Hepatocyte (in vitro differentiated cells): ENCODE data around the gene CREB3. TPM values are rescaled to one million over a fixed set of nuclear protein-coding genes. Genes with fewer than 3 reads are reported as not detected.

Experiments used
- DNase-seq: peaks from one replicate; pipeline ENCODE4 v3.0.0-alpha.2; 2016; ENCODE audit warnings: low spot score
- H2AFZ ChIP-seq: fragments of 200-600 bp; sonication (generic); 2 replicates; pipeline ENCODE4 v1.6.0; 2016; ENCODE audit warnings: antibody characterized with exemption, mild to moderate bottlenecking
- H3K27ac ChIP-seq: fragments of 200-600 bp; sonication (generic); 2 replicates; pipeline ENCODE4 v1.5.1; 2016; ENCODE audit warnings: mild to moderate bottlenecking
- H3K27me3 ChIP-seq: fragments of 200-600 bp; sonication (generic); 2 replicates; pipeline ENCODE4 v1.6.1; 2016
- H3K36me3 ChIP-seq: fragments of 200-600 bp; sonication (generic); replicated peaks from 2 replicates; pipeline ENCODE4 v1.5.1; 2016; ENCODE audit warnings: low read depth; ENCODE audit not compliant: insufficient read depth
- H3K4me1 ChIP-seq: fragments of 200-600 bp; sonication (generic); 2 replicates; pipeline ENCODE4 v1.5.1; 2016; ENCODE audit warnings: mild to moderate bottlenecking, moderate library complexity; ENCODE audit not compliant: insufficient read depth
- H3K4me2 ChIP-seq: fragments of 200-600 bp; sonication (generic); 2 replicates; pipeline ENCODE4 v1.6.0; 2016
- H3K4me3 ChIP-seq: fragments of 200-600 bp; sonication (generic); 2 replicates; pipeline ENCODE4 v1.5.1; 2016; ENCODE audit warnings: mild to moderate bottlenecking
- H3K79me2 ChIP-seq: fragments of 200-600 bp; sonication (generic); 2 replicates; pipeline ENCODE4 v1.6.0; 2017; ENCODE audit warnings: mild to moderate bottlenecking
- H3K9me2 ChIP-seq: fragments of 200-600 bp; sonication (generic); replicated peaks from 2 replicates; pipeline ENCODE4 v1.6.0; 2017; ENCODE audit warnings: mild to moderate bottlenecking; ENCODE audit not compliant: insufficient read depth
- H3K9me3 ChIP-seq: fragments of 200-600 bp; sonication (generic); 2 replicates; pipeline ENCODE4 v1.5.1; 2016; ENCODE audit warnings: low read depth, mild to moderate bottlenecking
- H4K20me1 ChIP-seq: fragments of 200-600 bp; sonication (generic); 2 replicates; pipeline ENCODE4 v1.6.0; 2016; ENCODE audit warnings: mild to moderate bottlenecking; ENCODE audit not compliant: insufficient read depth, poor library complexity, severe bottlenecking
- CTCF ChIP-seq: fragments of 200-600 bp; sonication (generic); IDR thresholded peaks from 2 replicates; pipeline ENCODE4 v1.5.1; 2016; ENCODE audit warnings: antibody characterized with exemption, mild to moderate bottlenecking; ENCODE audit not compliant: poor library complexity
- EZH2 ChIP-seq: fragments of 200-600 bp; sonication (generic); IDR thresholded peaks from 2 replicates; pipeline ENCODE4 v1.6.1; 2016; ENCODE audit warnings: antibody characterized with exemption, mild to moderate bottlenecking, borderline replicate concordance
- EZH2phosphoT487 ChIP-seq: fragments of 200-600 bp; sonication (generic); IDR thresholded peaks from one replicate; pipeline ENCODE4 v1.6.1; 2018; ENCODE audit warnings: antibody characterized with exemption, mild to moderate bottlenecking, low read depth, moderate library complexity; ENCODE audit not compliant: unreplicated experiment, severe bottlenecking
- WGBS: methylation state at CpG from one replicate; pipeline ENCODE4 v1.1.6; 2016; ENCODE audit warnings: low lambda C conversion rate; ENCODE audit errors: missing lambda C conversion rate; 5-methylcytosine and 5-hydroxymethylcytosine counted together
- polyA plus RNA-seq: library from polyadenylated mRNA; unstranded; fragments of >200 nt; fragmentation: Nextera tagmentation; extraction: Ambion mirVana; gene quantifications from 2 replicates; pipeline ENCODE4 v1.2.1, GENCODE V29; 2016
- total RNA-seq: library from RNA; depleted of rRNA; stranded (reverse); fragments of >200 nt; gene quantifications from 2 replicates; pipeline ENCODE4 v1.2.3, GENCODE V29; 2014

The CREB3 gene
- total and polyA plus RNA-seq, 2 experiments from 2014 or later = 54.6 to 79.9 TPM

- Histone ChIP-seq H3K9me2 (no peaks in the 10 kb centered on the region), H3K79me2 (peaks cover 36% of the 10 kb centered on the region), H3K27ac (no peak overlapping the region), H3K36me3 (no peaks in the 10 kb centered on the region), H3K4me1 (peaks cover 10% of the 10 kb centered on the region), H3K4me3 (no peak overlapping the region), H2AFZ (no peak overlapping the region), H3K9me3 (no peaks in the 10 kb centered on the region), H3K4me2 (no peak overlapping the region), H4K20me1 (peaks cover 9% of the 10 kb centered on the region), H3K27me3 (no peaks in the 10 kb centered on the region)
- no peak for TF ChIP-seq CTCF
- no peak for TF ChIP-seq EZH2phosphoT487
- no peak for TF ChIP-seq EZH2
- WGBS = 89% methylated on average over 7 of the region's 7 CpGs
- no peak for DNase-seq
Measured at GRCh38 chr9:35741740-35742139, 9.3 kb downstream of the CREB3 start.

GRCh38 chr9:35743452-35743851 lies 11.0 kb downstream of the CREB3 start:
- Histone ChIP-seq H4K20me1 (peaks cover 22% of the 10 kb centered on the region), H3K79me2 (peaks cover 53% of the 10 kb centered on the region), H3K4me3 (no peak overlapping the region), H3K36me3 (no peaks in the 10 kb centered on the region), H3K27ac (no peak overlapping the region), H3K4me1 (peaks cover 13% of the 10 kb centered on the region), H3K27me3 (no peaks in the 10 kb centered on the region), H3K4me2 (no peak overlapping the region), H3K9me3 (no peaks in the 10 kb centered on the region), H2AFZ (no peak overlapping the region), H3K9me2 (no peaks in the 10 kb centered on the region)
- DNase-seq = no peak
- no peak for TF ChIP-seq CTCF
- no peak for TF ChIP-seq EZH2
- no peak for TF ChIP-seq EZH2phosphoT487
- 78% methylated on average over 2 of the region's 2 CpGs for WGBS

GRCh38 chr9:35743880-35744518 lies 11.5 kb downstream of the CREB3 start:
- no peak overlapping the region for H2AFZ ChIP-seq
- H3K9me2 ChIP-seq = no peaks in the 10 kb centered on the region
- no peaks in the 10 kb centered on the region for H3K27me3 ChIP-seq
- WGBS = 82% methylated on average over 8 of the region's 8 CpGs
- no peak overlapping the region for H3K4me3 ChIP-seq
- no peak for DNase-seq
- TF ChIP-seq EZH2phosphoT487 (no peak), EZH2 (no peak), CTCF (no peak)
- H3K4me1 ChIP-seq = peaks cover 13% of the 10 kb centered on the region
- H3K36me3 ChIP-seq = no peaks in the 10 kb centered on the region
- peaks cover 23% of the 10 kb centered on the region for H4K20me1 ChIP-seq
- H3K27ac ChIP-seq = no peak overlapping the region
- H3K79me2 ChIP-seq = peaks cover 56% of the 10 kb centered on the region
- no peak overlapping the region for H3K4me2 ChIP-seq
- no peaks in the 10 kb centered on the region for H3K9me3 ChIP-seq
